Ovary (tissue), 3 donors: ENCODE data around the gene GRK3.

Source experiments
- EP300 ChIP-seq: sonication (generic); formaldehyde crosslinking; IDR thresholded peaks from one replicate; pipeline ENCODE4 v1.6.1; 2017; ENCODE audit warnings: antibody characterized with exemption
- POLR2A ChIP-seq: fragments of 450-650 bp; IDR thresholded peaks from one replicate; pipeline ENCODE4 v1.6.1; 2017; ENCODE audit warnings: antibody characterized with exemption, mild to moderate bottlenecking, moderate library complexity
- TF ChIP-seq, protein P1 (sequence below), 3 donors: fragments of 450-650 bp in 2 of 3; fragments of 200-600 bp in 1 of 3; IDR thresholded peaks; one replicate each; pipeline versions ENCODE4 v1.5.1 to v1.8.0; 2016 to 2022; ENCODE audit warnings: antibody characterized with exemption in 3 of 3, mild to moderate bottlenecking in 1 of 3
- donor health status: DM: no; HTN: no; CAD: no.

- TF ChIP-seq, protein P1, sequence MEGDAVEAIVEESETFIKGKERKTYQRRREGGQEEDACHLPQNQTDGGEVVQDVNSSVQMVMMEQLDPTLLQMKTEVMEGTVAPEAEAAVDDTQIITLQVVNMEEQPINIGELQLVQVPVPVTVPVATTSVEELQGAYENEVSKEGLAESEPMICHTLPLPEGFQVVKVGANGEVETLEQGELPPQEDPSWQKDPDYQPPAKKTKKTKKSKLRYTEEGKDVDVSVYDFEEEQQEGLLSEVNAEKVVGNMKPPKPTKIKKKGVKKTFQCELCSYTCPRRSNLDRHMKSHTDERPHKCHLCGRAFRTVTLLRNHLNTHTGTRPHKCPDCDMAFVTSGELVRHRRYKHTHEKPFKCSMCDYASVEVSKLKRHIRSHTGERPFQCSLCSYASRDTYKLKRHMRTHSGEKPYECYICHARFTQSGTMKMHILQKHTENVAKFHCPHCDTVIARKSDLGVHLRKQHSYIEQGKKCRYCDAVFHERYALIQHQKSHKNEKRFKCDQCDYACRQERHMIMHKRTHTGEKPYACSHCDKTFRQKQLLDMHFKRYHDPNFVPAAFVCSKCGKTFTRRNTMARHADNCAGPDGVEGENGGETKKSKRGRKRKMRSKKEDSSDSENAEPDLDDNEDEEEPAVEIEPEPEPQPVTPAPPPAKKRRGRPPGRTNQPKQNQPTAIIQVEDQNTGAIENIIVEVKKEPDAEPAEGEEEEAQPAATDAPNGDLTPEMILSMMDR (IDR thresholded peaks at IDR 0.05), result no peak
- no peak for TF ChIP-seq POLR2A
- TF ChIP-seq EP300, result no peak
These were observed 136.7 kb downstream of the GRK3 start for GRCh38 chr22:25701056-25701780.
